ENCODE results near the gene LUC7L2. TPM values are rescaled to one million over a fixed set of nuclear protein-coding genes. Genes with fewer than 3 reads are reported as not detected.

LUC7L2 gene
- total RNA-seq, 3 donors from 2014 or later (not counting 1 experiment from before 2014, with no cell fraction given) = 183 to 192 (median 186) TPM

DNA sequence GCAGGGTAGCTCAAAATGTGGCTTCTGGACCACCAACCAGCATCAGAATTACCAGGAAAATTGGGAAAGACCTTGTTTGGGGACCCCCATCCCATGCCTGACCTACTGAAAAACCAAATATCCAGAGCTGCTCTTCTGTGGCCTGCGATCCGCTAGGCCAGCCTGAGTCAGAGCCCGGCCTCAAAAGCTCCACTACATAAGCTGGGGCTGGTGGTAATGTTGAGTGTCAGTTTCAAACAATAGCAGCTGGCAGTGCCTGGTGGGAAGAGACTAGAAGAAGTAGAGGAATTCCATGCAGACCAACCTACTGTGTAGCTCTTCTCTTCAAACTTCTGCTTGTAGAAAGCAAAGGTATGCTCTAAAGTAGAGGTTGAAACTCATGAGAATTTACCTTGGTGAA is 71.8 kb downstream of the LUC7L2 start:
- H3K27me3 ChIP-seq (ENCODE audit: control insufficient read depth, insufficient read depth, low read length) = no peaks in the 10 kb centered on the region
- no peak overlapping the region for H3K27ac ChIP-seq (ENCODE audit: low read length)
- TF ChIP-seq, protein P1, sequence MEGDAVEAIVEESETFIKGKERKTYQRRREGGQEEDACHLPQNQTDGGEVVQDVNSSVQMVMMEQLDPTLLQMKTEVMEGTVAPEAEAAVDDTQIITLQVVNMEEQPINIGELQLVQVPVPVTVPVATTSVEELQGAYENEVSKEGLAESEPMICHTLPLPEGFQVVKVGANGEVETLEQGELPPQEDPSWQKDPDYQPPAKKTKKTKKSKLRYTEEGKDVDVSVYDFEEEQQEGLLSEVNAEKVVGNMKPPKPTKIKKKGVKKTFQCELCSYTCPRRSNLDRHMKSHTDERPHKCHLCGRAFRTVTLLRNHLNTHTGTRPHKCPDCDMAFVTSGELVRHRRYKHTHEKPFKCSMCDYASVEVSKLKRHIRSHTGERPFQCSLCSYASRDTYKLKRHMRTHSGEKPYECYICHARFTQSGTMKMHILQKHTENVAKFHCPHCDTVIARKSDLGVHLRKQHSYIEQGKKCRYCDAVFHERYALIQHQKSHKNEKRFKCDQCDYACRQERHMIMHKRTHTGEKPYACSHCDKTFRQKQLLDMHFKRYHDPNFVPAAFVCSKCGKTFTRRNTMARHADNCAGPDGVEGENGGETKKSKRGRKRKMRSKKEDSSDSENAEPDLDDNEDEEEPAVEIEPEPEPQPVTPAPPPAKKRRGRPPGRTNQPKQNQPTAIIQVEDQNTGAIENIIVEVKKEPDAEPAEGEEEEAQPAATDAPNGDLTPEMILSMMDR (IDR thresholded peaks at IDR 0.05) = no peak
- no peak overlapping the region for H3K27ac Mint-ChIP-seq
- 95% methylated on average over 3 of the region's 3 CpGs for WGBS (ENCODE audit: insufficient coverage)
- peaks cover 8 to 13% of the 10 kb centered on the region in 2 donors for H3K4me1 Mint-ChIP-seq
- no peaks in the 10 kb centered on the region for H3K36me3 Mint-ChIP-seq
- no peaks in the 10 kb centered on the region for H3K9me3 ChIP-seq (ENCODE audit: control insufficient read depth, insufficient read depth, low read length)
- ATAC-seq (no peak), DNase-seq (no peak)
- no peaks in the 10 kb centered on the region for H3K9me3 Mint-ChIP-seq
- H3K4me3 ChIP-seq (ENCODE audit: low read length) = no peak overlapping the region
- H3K36me3 ChIP-seq (ENCODE audit: control insufficient read depth, insufficient read depth, low read length) = peaks cover 3% of the 10 kb centered on the region
- H3K27me3 Mint-ChIP-seq (ENCODE audit: low read depth in 2 of 2) = no peaks in the 10 kb centered on the region
- H3K4me3 Mint-ChIP-seq = no peak overlapping the region
- H3K4me1 ChIP-seq (ENCODE audit: control insufficient read depth, insufficient read depth, low read length) = no peaks in the 10 kb centered on the region
- intact Hi-C loops (cut with micrococcal nuclease) = no loop called here

DNA sequence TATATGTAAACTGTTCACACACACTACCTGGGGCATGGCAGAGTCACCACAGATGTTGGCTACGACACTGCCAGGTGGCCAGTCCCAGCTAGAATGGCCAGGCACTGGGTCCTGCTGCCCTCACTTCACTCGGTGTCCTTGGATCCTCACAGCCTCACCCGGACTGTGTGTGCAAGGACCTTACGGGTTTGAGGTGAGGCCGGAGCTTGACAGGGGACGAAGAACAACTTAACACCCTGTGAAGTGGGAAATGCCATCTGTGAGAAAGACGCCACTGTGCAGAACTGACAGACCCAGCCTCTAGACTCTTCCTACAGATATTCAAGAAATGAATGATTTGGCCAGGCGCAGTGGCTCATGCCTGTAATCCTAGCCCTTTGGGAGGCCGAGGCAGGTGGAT is 77.1 kb downstream of the LUC7L2 start:
- H3K27me3 ChIP-seq (ENCODE audit: control insufficient read depth, insufficient read depth, low read length) = no peaks in the 10 kb centered on the region
- Mint-ChIP-seq H3K4me3 (no peak overlapping the region), H3K27me3 (ENCODE audit: low read depth in 2 of 2) (no peaks in the 10 kb centered on the region), H3K27ac (no peak overlapping the region), H3K36me3 (no peaks in the 10 kb centered on the region), H3K9me3 (no peaks in the 10 kb centered on the region), H3K4me1 (peaks cover 7 to 8% of the 10 kb centered on the region in 2 donors)
- TF ChIP-seq, protein P1 (IDR thresholded peaks at IDR 0.05) = no peak
- WGBS (ENCODE audit: insufficient coverage) = 98% methylated on average over 9 of the region's 9 CpGs
- H3K4me1 ChIP-seq (ENCODE audit: control insufficient read depth, insufficient read depth, low read length) = no peaks in the 10 kb centered on the region
- DNase-seq (no peak), ATAC-seq (no peak)
- no peak overlapping the region for H3K27ac ChIP-seq (ENCODE audit: low read length)
- H3K4me3 ChIP-seq (ENCODE audit: low read length) = no peak overlapping the region
- H3K9me3 ChIP-seq (ENCODE audit: control insufficient read depth, insufficient read depth, low read length) = no peaks in the 10 kb centered on the region
- intact Hi-C loops (cut with micrococcal nuclease) = no loop called here
- no peaks in the 10 kb centered on the region for H3K36me3 ChIP-seq (ENCODE audit: control insufficient read depth, insufficient read depth, low read length)

DNA sequence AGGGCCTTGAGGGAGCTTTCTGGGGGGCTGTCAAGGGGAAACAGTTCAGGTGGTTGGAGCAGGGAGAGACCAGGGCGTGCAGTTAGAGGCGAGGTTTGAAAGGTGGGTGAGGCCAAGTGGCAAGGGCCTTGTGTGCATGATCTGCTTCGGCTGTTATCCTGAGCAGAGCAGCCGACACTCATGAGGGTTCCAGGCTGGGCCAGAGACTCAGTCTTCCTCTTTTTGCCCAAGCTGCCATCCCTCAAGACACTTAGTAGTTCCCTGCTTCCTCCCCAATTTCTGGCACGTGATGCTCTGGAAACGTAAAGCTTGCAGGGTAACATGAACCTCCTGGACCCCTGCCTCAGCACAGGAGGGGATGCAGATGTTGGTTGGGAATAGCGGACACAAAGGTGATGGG is 79.7 kb downstream of the LUC7L2 start:
- intact Hi-C loops (cut with micrococcal nuclease) = no loop called here
- Mint-ChIP-seq H3K27ac (no peak overlapping the region), H3K9me3 (no peaks in the 10 kb centered on the region), H3K27me3 (ENCODE audit: low read depth in 2 of 2) (no peaks in the 10 kb centered on the region), H3K4me3 (no peak overlapping the region), H3K4me1 (peaks cover 4% of the 10 kb centered on the region in 2 donors), H3K36me3 (no peaks in the 10 kb centered on the region)
- no peak overlapping the region for H3K27ac ChIP-seq (ENCODE audit: low read length)
- no peak for DNase-seq
- H3K27me3 ChIP-seq (ENCODE audit: control insufficient read depth, insufficient read depth, low read length) = no peaks in the 10 kb centered on the region
- no peaks in the 10 kb centered on the region for H3K4me1 ChIP-seq (ENCODE audit: control insufficient read depth, insufficient read depth, low read length)
- H3K9me3 ChIP-seq (ENCODE audit: control insufficient read depth, insufficient read depth, low read length) = no peaks in the 10 kb centered on the region
- 93% methylated on average over 6 of the region's 7 CpGs for WGBS (ENCODE audit: insufficient coverage)
- TF ChIP-seq, protein P1 (IDR thresholded peaks at IDR 0.05) = no peak
- H3K36me3 ChIP-seq (ENCODE audit: control insufficient read depth, insufficient read depth, low read length) = no peaks in the 10 kb centered on the region
- ATAC-seq = no peak
- H3K4me3 ChIP-seq (ENCODE audit: low read length) = no peak overlapping the region

DNA sequence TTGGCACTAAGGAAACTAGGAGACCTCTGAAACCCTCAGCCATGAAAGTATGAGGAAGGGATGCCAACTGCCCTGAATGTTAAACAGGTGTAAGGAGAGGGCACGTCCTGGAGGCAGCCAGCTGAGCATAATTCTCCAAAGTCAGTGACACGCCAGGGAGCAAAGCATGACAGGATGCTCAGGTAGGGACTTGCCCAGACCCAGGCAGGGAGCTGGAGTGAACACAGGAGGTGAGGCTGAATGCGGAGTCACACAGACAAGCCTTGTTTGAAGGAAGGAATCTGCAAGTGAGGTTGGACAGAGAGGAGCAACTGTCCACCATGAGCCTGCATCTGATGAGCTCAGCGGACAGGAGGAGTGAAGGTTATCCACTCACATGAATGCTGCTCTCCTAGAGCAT is 82.3 kb downstream of the LUC7L2 start:
- Mint-ChIP-seq H3K27me3 (ENCODE audit: low read depth in 2 of 2) (no peaks in the 10 kb centered on the region), H3K27ac (no peak overlapping the region), H3K4me3 (no peak overlapping the region), H3K4me1 (no peaks in the 10 kb centered on the region), H3K9me3 (no peaks in the 10 kb centered on the region), H3K36me3 (no peaks in the 10 kb centered on the region)
- Histone ChIP-seq H3K36me3 (ENCODE audit: control insufficient read depth, insufficient read depth, low read length) (no peaks in the 10 kb centered on the region), H3K4me3 (ENCODE audit: low read length) (no peak overlapping the region), H3K4me1 (ENCODE audit: control insufficient read depth, insufficient read depth, low read length) (no peaks in the 10 kb centered on the region), H3K27ac (ENCODE audit: low read length) (no peak overlapping the region), H3K9me3 (ENCODE audit: control insufficient read depth, insufficient read depth, low read length) (no peaks in the 10 kb centered on the region), H3K27me3 (ENCODE audit: control insufficient read depth, insufficient read depth, low read length) (no peaks in the 10 kb centered on the region)
- WGBS (ENCODE audit: insufficient coverage) = 84% methylated on average over 4 of the region's 4 CpGs
- TF ChIP-seq, protein P1 (IDR thresholded peaks at IDR 0.05) = no peak
- DNase-seq (no peak), ATAC-seq (no peak)
- intact Hi-C loops (cut with micrococcal nuclease) = no loop called here
